NOMO-1 (cell line): ENCODE data around the gene TECR.

Source experiments
- DNase-seq, 2 experiments: peaks; one replicate each; lab custom pipeline; 2025; ENCODE audit not compliant: unreplicated experiment in 2 of 2; lab: John Stamatoyannopoulos, UW

Gene TECR

GRCh38 chr19:14507704-14508542 lies 21.5 kb upstream of the TECR start:
- DNase-seq: peak; percentile 61 to 81

- DNase-seq: peak; percentile 63 to 80
Measured at GRCh38 chr19:14510311-14511228, 18.8 kb upstream of the TECR start.

GRCh38 chr19:14511229-14511593 lies 18.2 kb upstream of the TECR start:
- no peak for DNase-seq

- no peak for DNase-seq
Measured at GRCh38 chr19:14512406-14512961, 16.9 kb upstream of the TECR start.

GRCh38 chr19:14514215-14514863 lies 15.1 kb upstream of the TECR start:
- no peak for DNase-seq

GRCh38 chr19:14515501-14516047 lies 13.8 kb upstream of the TECR start:
- no peak for DNase-seq

- no peak for DNase-seq
Measured at GRCh38 chr19:14516048-14516534, 13.3 kb upstream of the TECR start.

- no peak for DNase-seq
Measured at GRCh38 chr19:14516746-14517438, 12.5 kb upstream of the TECR start.

GRCh38 chr19:14517446-14517839 lies 12.0 kb upstream of the TECR start:
- DNase-seq: no peak

GRCh38 chr19:14517840-14518505 lies 11.4 kb upstream of the TECR start, which contains the start of gene DNAJB1:
Gene DNAJB1, minus strand, starts transcription at chr19:14518397. Its CDS starts 48 bp downstream, at chr19:14518349.
- peak; percentile 69 to 79 for DNase-seq

GRCh38 chr19:14519245-14519859 lies 10.0 kb upstream of the TECR start:
- DNase-seq: no peak

GRCh38 chr19:14519860-14520407 lies 9.5 kb upstream of the TECR start:
- DNase-seq: no peak

- DNase-seq: no peak
Measured at GRCh38 chr19:14520543-14520942, 8.9 kb upstream of the TECR start.

- DNase-seq: no peak
Measured at GRCh38 chr19:14525729-14526128, 3.7 kb upstream of the TECR start.

- DNase-seq: no peak
Measured at GRCh38 chr19:14526423-14526822, 3.0 kb upstream of the TECR start.

- DNase-seq: no peak
Measured at GRCh38 chr19:14528419-14529253, 758 bp upstream of the TECR start.

- DNase-seq: peak in 1 of 2 experiments; percentile 29
Measured at GRCh38 chr19:14530005-14530348, 583 bp downstream of the TECR start.

- peak; percentile 43 to 49 for DNase-seq
Measured at GRCh38 chr19:14530506-14530905, 1.1 kb downstream of the TECR start.
